OCI-LY7 (cell line): Measurements from ENCODE around the gene MYO1B.

Experiments used
- CTCF ChIP-seq: fragments of 200-600 bp; sonication (generic); conservative IDR thresholded peaks from 2 replicates; pipeline ENCODE4 v1.5.1; 2014; ENCODE audit warnings: mild to moderate bottlenecking, antibody characterized with exemption, low read length, moderate library complexity, mixed read lengths
- EZH2phosphoT487 ChIP-seq: fragments of 200-600 bp; sonication (generic); IDR thresholded peaks from 2 replicates; pipeline ENCODE4 v1.6.1; 2018; ENCODE audit warnings: low read depth, borderline replicate concordance, mild to moderate bottlenecking, mixed run types, antibody characterized with exemption, low read length, moderate library complexity, mixed read lengths

GRCh38 chr2:191280834-191281756 lies 35.9 kb downstream of the MYO1B start:
- no peak for TF ChIP-seq CTCF
- TF ChIP-seq EZH2phosphoT487, result no peak
